GM18505 (cell line): Measurements from ENCODE around the gene FBXL2.
"Not testable (repeated sequence)": the region's sequence is repeated elsewhere in the genome, so short reads cannot be mapped to it uniquely, and the experiment has no call there.

Experiments
- ATAC-seq: cut with Tn5 transposase; IDR thresholded peaks from one replicate; pipeline ENCODE4 v1.9.1; 2021; ENCODE audit not compliant: unreplicated experiment
- POLR2A ChIP-seq: IDR thresholded peaks from 4 replicates; pipeline ENCODE4 v1.6.1; 2011; ENCODE audit warnings: borderline replicate concordance; ENCODE audit not compliant: insufficient read depth, insufficient read length; ENCODE audit errors: extremely low read depth

FBXL2 gene

GRCh38 chr3:33419948-33420347 lies 142.7 kb downstream of the FBXL2 start:
- TF ChIP-seq POLR2A = no peak
- no peak for ATAC-seq

GRCh38 chr3:33420966-33421365 lies 143.7 kb downstream of the FBXL2 start:
- no peak for TF ChIP-seq POLR2A
- no peak for ATAC-seq

DNA sequence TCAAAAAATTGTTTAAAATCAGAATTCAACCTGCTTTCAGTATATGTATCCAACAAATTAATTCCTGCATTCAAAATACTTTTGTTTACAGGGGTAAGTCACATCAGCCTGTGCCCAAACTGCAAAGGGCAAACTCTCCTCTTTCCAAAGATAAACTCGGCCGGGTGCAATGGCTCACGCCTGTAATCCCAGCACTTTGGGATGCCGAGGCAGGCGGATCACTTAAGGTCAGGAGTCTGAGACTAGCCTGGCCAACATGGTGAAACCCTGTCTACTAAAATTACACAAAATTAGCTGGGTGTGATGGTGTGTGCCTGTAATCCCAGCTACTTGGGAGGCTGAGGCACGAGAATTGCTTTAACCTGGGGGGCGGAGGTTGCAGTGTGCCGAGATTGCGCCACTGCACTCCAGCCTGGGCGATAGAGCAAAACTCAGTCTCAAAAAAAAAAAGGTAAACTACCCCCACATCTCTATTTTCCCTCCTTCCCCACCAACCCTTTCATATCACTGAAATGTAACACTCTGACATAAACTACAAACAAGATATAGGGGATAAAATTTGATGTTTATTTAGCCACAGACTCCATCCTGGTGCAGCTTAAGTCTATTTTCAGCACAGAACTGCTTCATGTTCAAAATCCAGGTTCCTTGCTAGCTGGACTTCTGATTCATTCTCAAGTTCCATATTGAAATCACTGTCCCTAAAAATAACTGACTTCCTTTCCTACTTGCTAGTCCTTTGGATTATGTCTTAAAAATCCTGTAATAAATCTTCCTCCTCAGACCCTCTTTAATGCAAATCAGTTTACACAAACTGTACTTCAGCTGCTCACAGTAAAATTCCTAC lies 147.6 kb downstream of the FBXL2 start:
- no peak for ATAC-seq
- TF ChIP-seq POLR2A = no peak

GRCh38 chr3:33425453-33425852 lies 148.2 kb downstream of the FBXL2 start:
- ATAC-seq = no peak
- TF ChIP-seq POLR2A = no peak

DNA sequence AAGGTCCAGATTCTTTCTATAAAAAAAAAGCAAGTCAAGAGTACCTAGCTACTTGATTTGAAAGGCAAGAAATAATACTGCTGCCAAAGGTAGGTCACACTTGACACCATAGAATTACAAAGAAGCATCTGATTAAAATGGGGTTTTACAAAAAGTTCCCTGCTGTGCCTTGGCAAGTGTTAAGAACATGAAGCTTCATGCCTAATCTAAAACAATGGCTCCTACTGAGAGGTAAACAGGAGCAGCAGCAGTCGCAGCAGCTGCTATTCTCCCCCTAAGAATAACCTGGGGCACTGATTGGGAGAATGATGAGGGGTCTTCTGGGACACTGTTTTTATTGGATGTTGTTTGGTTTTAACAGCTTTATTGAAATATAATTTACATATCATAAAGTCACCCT lies 148.8 kb downstream of the FBXL2 start:
- no peak for TF ChIP-seq POLR2A

DNA sequence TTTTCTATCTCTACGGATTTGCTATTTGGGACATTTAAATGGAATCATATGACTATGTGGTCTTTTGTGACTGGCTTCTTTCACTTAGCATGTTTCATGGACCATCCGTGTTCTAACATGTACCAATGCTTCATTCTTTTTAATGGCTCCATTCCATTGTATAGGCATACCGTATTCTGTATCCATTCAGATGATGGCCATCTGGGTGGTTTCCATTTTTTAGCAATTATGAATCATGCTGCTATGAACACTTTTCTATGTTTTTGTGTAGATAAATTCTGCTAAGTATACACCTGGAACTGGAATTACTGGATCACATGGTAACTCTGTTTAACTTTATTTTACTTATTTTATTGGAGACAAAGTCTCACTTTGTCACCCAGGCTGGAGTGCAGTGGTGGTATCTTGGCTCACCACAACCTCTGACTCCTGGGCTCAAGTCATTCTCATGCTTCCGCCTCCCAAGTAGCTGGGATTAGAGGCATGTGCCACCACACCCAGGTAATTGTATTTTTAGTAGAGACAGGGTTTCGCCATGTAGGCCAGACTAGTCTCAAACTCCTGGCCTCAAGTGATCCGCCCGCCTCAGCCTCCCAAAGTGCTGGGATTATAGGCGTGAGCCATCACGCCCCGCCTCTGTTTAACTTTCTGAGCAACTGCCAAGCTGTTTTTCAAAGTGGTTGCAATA lies 149.5 kb downstream of the FBXL2 start:
- no peak for ATAC-seq
- no peak for TF ChIP-seq POLR2A

More for the DNA sequence above, 148.8 kb downstream of the FBXL2 start:
- ATAC-seq = no peak

GRCh38 chr3:33428734-33429133 lies 151.5 kb downstream of the FBXL2 start:
- no peak for ATAC-seq
- TF ChIP-seq POLR2A = no peak

- not testable (repeated sequence) for ATAC-seq
Measured at GRCh38 chr3:33429306-33429705, 152.1 kb downstream of the FBXL2 start.

GRCh38 chr3:33430061-33430460 lies 152.8 kb downstream of the FBXL2 start:
- no peak for ATAC-seq
- no peak for TF ChIP-seq POLR2A

GRCh38 chr3:33430571-33430970 lies 153.3 kb downstream of the FBXL2 start:
- no peak for TF ChIP-seq POLR2A

DNA sequence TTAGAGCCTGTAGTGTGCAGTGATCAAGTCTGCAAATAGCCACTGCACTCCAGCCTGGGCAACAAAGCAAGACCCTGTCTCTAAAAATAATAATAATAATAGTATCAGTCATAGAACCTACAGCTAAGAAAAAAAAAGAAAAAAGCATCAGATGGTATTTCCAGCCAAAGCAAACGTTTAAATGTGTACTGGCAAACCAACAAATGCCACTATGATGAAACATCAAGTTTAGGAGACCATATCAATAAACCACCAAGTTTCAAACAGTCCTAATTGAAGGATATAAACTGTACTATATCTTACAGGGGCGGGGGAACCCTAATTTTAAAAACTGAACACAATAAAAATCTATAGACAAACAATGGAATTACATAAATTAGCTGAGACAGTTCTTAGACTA lies 156.6 kb downstream of the FBXL2 start:
- no peak for ATAC-seq
- TF ChIP-seq POLR2A = no peak

More at GRCh38 chr3:33430571-33430970, 153.3 kb downstream of the FBXL2 start:
- no peak for ATAC-seq
